Neural cell (in vitro differentiated cells): Measurements from ENCODE around the gene TVP23C. TPM values are rescaled to one million over a fixed set of nuclear protein-coding genes. Genes with fewer than 3 reads are reported as not detected.

Source experiments
- H2AFZ ChIP-seq: fragments of 200-600, 300-800 bp; sonication (generic), shearing (Covaris generic); 2 replicates; pipeline ENCODE4 v1.6.0; 2014; ENCODE audit warnings: low read depth, mild to moderate bottlenecking, antibody characterized with exemption, low read length, moderate library complexity
- H3F3A ChIP-seq: fragments of 200-600 bp; shearing (Covaris generic); 2 replicates; pipeline ENCODE4 v1.6.1; 2016; ENCODE audit warnings: mild to moderate bottlenecking, moderate library complexity, mixed read lengths, antibody characterized with exemption, low read length; ENCODE audit not compliant: insufficient read depth, poor library complexity, severe bottlenecking
- H3K27ac ChIP-seq: fragments of 200-600, 300-800 bp; sonication (generic), shearing (Covaris generic); 2 replicates; pipeline ENCODE4 v1.5.1; 2014; ENCODE audit warnings: mild to moderate bottlenecking, low read length, moderate library complexity
- H3K27me3 ChIP-seq: fragments of 300-800, 200-600 bp; sonication (generic), shearing (Covaris generic); 2 replicates; pipeline ENCODE4 v1.6.0; 2014; ENCODE audit warnings: mild to moderate bottlenecking, low read depth, low read length, moderate library complexity; ENCODE audit not compliant: insufficient read depth
- H3K36me3 ChIP-seq: fragments of 300-800, 200-600 bp; sonication (generic), shearing (Covaris generic); 2 replicates; pipeline ENCODE4 v1.5.1; 2014; ENCODE audit warnings: mild to moderate bottlenecking, antibody characterized with exemption, low read length, moderate library complexity; ENCODE audit not compliant: insufficient read depth
- H3K4me2 ChIP-seq: fragments of 300-800, 200-600 bp; sonication (generic), shearing (Covaris generic); 2 replicates; pipeline ENCODE4 v1.6.0; 2014; ENCODE audit warnings: mild to moderate bottlenecking, low read length
- H3K4me3 ChIP-seq: fragments of 300-800, 200-600 bp; sonication (generic), shearing (Covaris generic); 2 replicates; pipeline ENCODE4 v1.5.1; 2014; ENCODE audit warnings: mild to moderate bottlenecking, low read length, moderate library complexity
- H3K79me2 ChIP-seq: fragments of 200-600 bp; shearing (Covaris generic); replicated peaks from 2 replicates; pipeline ENCODE4 v1.6.0; 2014; ENCODE audit warnings: mild to moderate bottlenecking, low read length, moderate library complexity; ENCODE audit not compliant: insufficient read depth
- H3K9ac ChIP-seq: fragments of 300-800, 200-600 bp; sonication (generic), shearing (Covaris generic); 2 replicates; pipeline ENCODE4 v1.6.1; 2016; ENCODE audit warnings: mild to moderate bottlenecking, low read length, mixed read lengths
- H3K9me2 ChIP-seq: fragments of 200-600 bp; shearing (Covaris generic); 2 replicates; pipeline ENCODE4 v1.6.1; 2016; ENCODE audit warnings: mild to moderate bottlenecking, low read length, mixed read lengths; ENCODE audit not compliant: insufficient read depth
- H3K9me3 ChIP-seq: fragments of 200-600, 300-800 bp; sonication (generic), shearing (Covaris generic); 2 replicates; pipeline ENCODE4 v1.6.1; 2016; ENCODE audit warnings: mild to moderate bottlenecking, mixed run types, low read length, moderate library complexity, mixed read lengths
- H4K20me1 ChIP-seq: fragments of 200-600 bp; shearing (Covaris generic); 2 replicates; pipeline ENCODE4 v1.6.1; 2016; ENCODE audit warnings: mild to moderate bottlenecking, mixed run types; ENCODE audit not compliant: insufficient read depth
- CTCF ChIP-seq: fragments of 450-650 bp; IDR thresholded peaks from 2 replicates; pipeline ENCODE4 v1.5.1; 2014; ENCODE audit warnings: antibody characterized with exemption, mild to moderate bottlenecking, moderate library complexity; ENCODE audit not compliant: poor library complexity, severe bottlenecking
- EP300 ChIP-seq: fragments of 450-650 bp; conservative IDR thresholded peaks from 2 replicates; pipeline ENCODE4 v1.6.1; 2014; ENCODE audit warnings: antibody characterized with exemption, mild to moderate bottlenecking, moderate library complexity; ENCODE audit not compliant: poor library complexity, severe bottlenecking
- EZH2 ChIP-seq: fragments of 200-600, 300-800 bp; shearing (Covaris generic), sonication (generic); IDR thresholded peaks from 2 replicates; pipeline ENCODE4 v1.6.1; 2014; ENCODE audit warnings: antibody characterized with exemption, low read length, borderline replicate concordance, mild to moderate bottlenecking; ENCODE audit not compliant: insufficient read depth, poor library complexity, severe bottlenecking
- MXI1 ChIP-seq: fragments of 450-650 bp; conservative IDR thresholded peaks from 2 replicates; pipeline ENCODE4 v1.6.1; 2014; ENCODE audit warnings: antibody characterized with exemption, mild to moderate bottlenecking; ENCODE audit not compliant: poor library complexity, severe bottlenecking
- POLR2AphosphoS5 ChIP-seq: IDR thresholded peaks from 2 replicates; pipeline ENCODE4 v1.6.1; 2012
- RAD21 ChIP-seq: fragments of 450-650 bp; conservative IDR thresholded peaks from 2 replicates; pipeline ENCODE4 v1.6.1; 2014; ENCODE audit warnings: antibody characterized with exemption, mild to moderate bottlenecking, moderate library complexity
- SMC3 ChIP-seq: fragments of 450-650 bp; conservative IDR thresholded peaks from 2 replicates; pipeline ENCODE4 v1.6.1; 2014; ENCODE audit warnings: antibody characterized with exemption, mild to moderate bottlenecking, moderate library complexity; ENCODE audit not compliant: poor library complexity
- TAF1 ChIP-seq: IDR thresholded peaks from 2 replicates; pipeline ENCODE4 v1.6.1; 2012; ENCODE audit warnings: low read depth
- polyA plus RNA-seq: library from polyadenylated mRNA; depleted of rRNA; stranded (reverse); fragments of >200 nt; gene quantifications from 2 replicates; pipeline ENCODE4 v1.2.3, GENCODE V29; 2014
- TF ChIP-seq, protein P1 (sequence below): IDR thresholded peaks from 2 replicates; pipeline ENCODE4 v1.6.1; 2012; ENCODE audit warnings: borderline replicate concordance

TVP23C gene
- polyA plus RNA-seq, 1 donor from 2014 or later, result 8.9 TPM

DNA sequence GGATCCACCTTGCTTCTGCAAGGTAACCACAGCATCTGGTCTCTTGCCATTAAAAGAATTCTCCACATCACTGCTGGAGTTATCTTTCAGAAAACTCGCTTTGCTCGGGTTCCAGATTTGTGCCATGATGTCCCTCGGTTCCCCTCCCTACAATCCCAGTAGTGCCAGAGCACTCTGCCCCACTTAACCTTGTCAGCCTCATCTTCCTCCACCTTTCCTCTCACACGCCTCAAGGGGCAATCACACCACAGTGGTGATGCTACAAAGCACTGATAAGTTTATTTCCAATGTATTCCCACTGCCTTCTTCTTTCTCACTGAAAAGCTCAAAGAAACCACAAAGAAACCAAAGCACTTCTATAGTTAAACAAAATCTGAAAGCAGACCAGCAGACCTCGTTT lies 84.4 kb downstream of the TVP23C start:
- TF ChIP-seq TAF1 (no peak), EZH2 (no peak), SMC3 (no peak), EP300 (no peak), POLR2AphosphoS5 (no peak), RAD21 (no peak), CTCF (no peak), MXI1 (no peak)
- TF ChIP-seq, protein P1, sequence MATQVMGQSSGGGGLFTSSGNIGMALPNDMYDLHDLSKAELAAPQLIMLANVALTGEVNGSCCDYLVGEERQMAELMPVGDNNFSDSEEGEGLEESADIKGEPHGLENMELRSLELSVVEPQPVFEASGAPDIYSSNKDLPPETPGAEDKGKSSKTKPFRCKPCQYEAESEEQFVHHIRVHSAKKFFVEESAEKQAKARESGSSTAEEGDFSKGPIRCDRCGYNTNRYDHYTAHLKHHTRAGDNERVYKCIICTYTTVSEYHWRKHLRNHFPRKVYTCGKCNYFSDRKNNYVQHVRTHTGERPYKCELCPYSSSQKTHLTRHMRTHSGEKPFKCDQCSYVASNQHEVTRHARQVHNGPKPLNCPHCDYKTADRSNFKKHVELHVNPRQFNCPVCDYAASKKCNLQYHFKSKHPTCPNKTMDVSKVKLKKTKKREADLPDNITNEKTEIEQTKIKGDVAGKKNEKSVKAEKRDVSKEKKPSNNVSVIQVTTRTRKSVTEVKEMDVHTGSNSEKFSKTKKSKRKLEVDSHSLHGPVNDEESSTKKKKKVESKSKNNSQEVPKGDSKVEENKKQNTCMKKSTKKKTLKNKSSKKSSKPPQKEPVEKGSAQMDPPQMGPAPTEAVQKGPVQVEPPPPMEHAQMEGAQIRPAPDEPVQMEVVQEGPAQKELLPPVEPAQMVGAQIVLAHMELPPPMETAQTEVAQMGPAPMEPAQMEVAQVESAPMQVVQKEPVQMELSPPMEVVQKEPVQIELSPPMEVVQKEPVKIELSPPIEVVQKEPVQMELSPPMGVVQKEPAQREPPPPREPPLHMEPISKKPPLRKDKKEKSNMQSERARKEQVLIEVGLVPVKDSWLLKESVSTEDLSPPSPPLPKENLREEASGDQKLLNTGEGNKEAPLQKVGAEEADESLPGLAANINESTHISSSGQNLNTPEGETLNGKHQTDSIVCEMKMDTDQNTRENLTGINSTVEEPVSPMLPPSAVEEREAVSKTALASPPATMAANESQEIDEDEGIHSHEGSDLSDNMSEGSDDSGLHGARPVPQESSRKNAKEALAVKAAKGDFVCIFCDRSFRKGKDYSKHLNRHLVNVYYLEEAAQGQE, result no peak
- Histone ChIP-seq H3K4me3 (no peak overlapping the region), H4K20me1 (no peaks in the 10 kb centered on the region), H3K4me2 (no peak overlapping the region), H3K27me3 (no peaks in the 10 kb centered on the region), H3K9me3 (no peaks in the 10 kb centered on the region), H3F3A (no peaks in the 10 kb centered on the region), H3K9ac (no peak overlapping the region), H3K27ac (no peak overlapping the region), H3K36me3 (no peaks in the 10 kb centered on the region), H2AFZ (no peak overlapping the region), H3K9me2 (no peaks in the 10 kb centered on the region), H3K79me2 (no peaks in the 10 kb centered on the region)

DNA sequence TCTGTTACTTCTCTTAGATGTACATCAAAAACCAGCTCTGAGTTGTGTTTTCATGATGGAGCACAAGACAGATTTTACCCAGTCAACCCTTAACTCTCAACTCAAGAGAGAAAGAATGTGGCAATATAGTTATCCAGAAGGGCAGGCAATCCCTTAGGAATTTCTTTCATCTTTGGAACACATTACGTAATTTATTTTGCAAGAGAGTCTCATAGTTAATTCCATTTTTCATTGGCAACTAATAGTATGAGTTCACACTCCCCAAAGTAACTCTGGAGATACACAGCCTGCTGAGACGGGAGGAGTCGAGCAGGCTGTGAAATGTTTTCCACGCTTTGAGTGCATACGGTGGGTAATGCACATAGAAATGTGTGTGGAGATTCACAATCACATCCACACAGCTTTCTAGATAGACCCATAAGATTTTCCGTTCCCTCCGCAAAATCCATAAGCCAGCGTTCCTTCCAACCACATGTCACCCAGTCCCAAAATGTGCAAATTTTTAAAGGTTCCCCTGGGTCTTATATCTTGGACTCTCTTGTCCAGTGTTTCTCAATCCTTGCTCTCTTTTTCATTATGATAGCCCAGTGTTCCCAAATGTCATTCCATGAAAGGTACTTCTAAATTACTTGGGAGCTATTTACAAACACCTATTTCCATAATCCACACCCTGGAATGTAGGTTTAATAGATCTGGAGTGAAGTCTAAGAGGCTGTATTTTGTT lies 87.5 kb downstream of the TVP23C start:
- no peaks in the 10 kb centered on the region for H3K9me2 ChIP-seq
- no peak overlapping the region for H2AFZ ChIP-seq
- no peaks in the 10 kb centered on the region for H3K9me3 ChIP-seq
- no peaks in the 10 kb centered on the region for H3K27me3 ChIP-seq
- no peaks in the 10 kb centered on the region for H4K20me1 ChIP-seq
- H3K4me2 ChIP-seq, result no peak overlapping the region
- H3K27ac ChIP-seq, result no peak overlapping the region
- TF ChIP-seq RAD21, result no peak
- no peak for TF ChIP-seq SMC3
- no peak for TF ChIP-seq POLR2AphosphoS5
- TF ChIP-seq, protein P1, result no peak
- TF ChIP-seq EP300, result no peak
- TF ChIP-seq MXI1, result no peak
- no peak for TF ChIP-seq EZH2
- TF ChIP-seq TAF1, result no peak
- TF ChIP-seq CTCF, result no peak
- H3K36me3 ChIP-seq, result no peaks in the 10 kb centered on the region
- no peaks in the 10 kb centered on the region for H3K79me2 ChIP-seq
- H3F3A ChIP-seq, result no peaks in the 10 kb centered on the region
- no peak overlapping the region for H3K9ac ChIP-seq
- H3K4me3 ChIP-seq, result no peak overlapping the region
